Effector memory CD8-positive, alpha-beta T cell (primary cell): ENCODE results near the gene OR5M11.
"Not testable (repeated sequence)": the region's sequence is repeated elsewhere in the genome, so short reads cannot be mapped to it uniquely, and the experiment has no call there.

Experiments
- ATAC-seq: fragments of 150-1000 bp; cut with Tn5 transposase; replicated peaks from 2 replicates; pipeline ENCODE4 v1.10.0; 2021; ENCODE audit warnings: mild to moderate bottlenecking, moderate library complexity
- DNase-seq, 3 experiments: peaks; one replicate each; pipeline ENCODE4 v3.0.0; 2021
- H3K27ac Mint-ChIP-seq, 2 donors: one replicate each; pipeline ENCODE4 v1.8.0; 2022; ENCODE audit warnings: mild to moderate bottlenecking in 2 of 2, mixed read lengths in 2 of 2, moderate library complexity in 2 of 2
- H3K27me3 Mint-ChIP-seq, 2 donors: one replicate each; pipeline ENCODE4 v1.8.0; 2022; ENCODE audit warnings: mixed read lengths in 2 of 2
- H3K36me3 Mint-ChIP-seq: one replicate; pipeline ENCODE4 v1.8.0; 2022; ENCODE audit warnings: mild to moderate bottlenecking, moderate library complexity, mixed read lengths; ENCODE audit not compliant: insufficient read depth
- H3K4me1 Mint-ChIP-seq, 2 donors: one replicate each; pipeline ENCODE4 v1.8.0; 2022; ENCODE audit warnings: low read depth in 2 of 2, mixed read lengths in 2 of 2
- H3K4me3 Mint-ChIP-seq, 2 donors: one replicate each; pipeline ENCODE4 v1.8.0; 2022; ENCODE audit warnings: mild to moderate bottlenecking in 2 of 2, mixed read lengths in 2 of 2, moderate library complexity in 2 of 2
- H3K9me3 Mint-ChIP-seq, 2 donors: one replicate each; pipeline ENCODE4 v1.8.0; 2022; ENCODE audit warnings: mixed read lengths in 2 of 2
- total RNA-seq, 9 experiments: gene quantifications; one replicate each; lab custom pipeline; 2026; lab: John Stamatoyannopoulos, UW

The OR5M11 gene
- 0 to 0.06 (median 0) reads per million in 9 experiments for total RNA-seq

GRCh38 chr11:56543157-56543556 is at the start of gene OR5M11:
Gene OR5M11 (minus strand): TSS chr11:56543257. CDS start chr11:56543257, 0 bp downstream.
- DNase-seq (no peak), ATAC-seq (no peak)
- H3K4me3 Mint-ChIP-seq = no peak within 1 kb of the TSS
- H3K27me3 Mint-ChIP-seq = no peaks in the 10 kb centered on the region
- no peak within 1 kb of the TSS for H3K27ac Mint-ChIP-seq
- H3K36me3 Mint-ChIP-seq = no peaks in the 10 kb centered on the region
- no peaks in the 10 kb centered on the region for H3K4me1 Mint-ChIP-seq
- peaks cover 12 to 18% of the 10 kb centered on the region in 2 donors for H3K9me3 Mint-ChIP-seq

- peaks cover 1 to 12% of the 10 kb centered on the region in 2 donors for H3K9me3 Mint-ChIP-seq
- ATAC-seq, H3K27me3 Mint-ChIP-seq, H3K27ac Mint-ChIP-seq, H3K36me3 Mint-ChIP-seq, DNase-seq, H3K4me3 Mint-ChIP-seq, H3K4me1 Mint-ChIP-seq: not testable (repeated sequence)
These were observed 49.1 kb upstream of the OR5M11 start for GRCh38 chr11:56592088-56592717.

GRCh38 chr11:56577621-56578020 is 34.6 kb upstream of the OR5M11 start, which contains the start of gene OR5M10:
Gene OR5M10 (minus strand): TSS chr11:56577721. CDS start chr11:56577721, 0 bp downstream.
- ATAC-seq = no peak
- H3K36me3 Mint-ChIP-seq = no peaks in the 10 kb centered on the region
- no peak within 1 kb of the TSS for H3K4me3 Mint-ChIP-seq
- H3K9me3 Mint-ChIP-seq = peaks cover 3 to 20% of the 10 kb centered on the region in 2 donors
- H3K4me1 Mint-ChIP-seq = no peaks in the 10 kb centered on the region
- no peak within 1 kb of the TSS for H3K27ac Mint-ChIP-seq
- DNase-seq = no peak
- no peaks in the 10 kb centered on the region for H3K27me3 Mint-ChIP-seq

GRCh38 chr11:56558574-56558973 is 15.5 kb upstream of the OR5M11 start:
- no peaks in the 10 kb centered on the region for H3K36me3 Mint-ChIP-seq
- no peak for ATAC-seq
- no peaks in the 10 kb centered on the region for H3K4me1 Mint-ChIP-seq

GRCh38 chr11:56554691-56555090 is 11.6 kb upstream of the OR5M11 start:
- ATAC-seq, H3K4me3 Mint-ChIP-seq, H3K4me1 Mint-ChIP-seq, H3K9me3 Mint-ChIP-seq, H3K27ac Mint-ChIP-seq, DNase-seq, H3K36me3 Mint-ChIP-seq, H3K27me3 Mint-ChIP-seq: not testable (repeated sequence)

More at GRCh38 chr11:56558574-56558973, 15.5 kb upstream of the OR5M11 start:
- Mint-ChIP-seq H3K9me3 (peaks cover 7 to 13% of the 10 kb centered on the region in 2 donors), H3K27ac (no peak overlapping the region), H3K27me3 (no peaks in the 10 kb centered on the region), H3K4me3 (no peak overlapping the region)
- no peak for DNase-seq

- Mint-ChIP-seq H3K4me3 (no peak overlapping the region), H3K36me3 (no peaks in the 10 kb centered on the region), H3K27me3 (no peaks in the 10 kb centered on the region), H3K4me1 (no peaks in the 10 kb centered on the region), H3K9me3 (peaks cover 5 to 18% of the 10 kb centered on the region in 2 donors), H3K27ac (no peak overlapping the region)
- no peak for ATAC-seq
- no peak for DNase-seq
These were observed 2.5 kb upstream of the OR5M11 start for GRCh38 chr11:56545531-56545930.

GRCh38 chr11:56543739-56544138 is 682 bp upstream of the OR5M11 start:
- Mint-ChIP-seq H3K4me1 (no peaks in the 10 kb centered on the region), H3K4me3 (no peak overlapping the region), H3K27ac (no peak overlapping the region), H3K9me3 (peaks cover 7 to 18% of the 10 kb centered on the region in 2 donors), H3K27me3 (no peaks in the 10 kb centered on the region), H3K36me3 (no peaks in the 10 kb centered on the region)
- DNase-seq (no peak), ATAC-seq (no peak)

GRCh38 chr11:56533054-56533740 is 9.9 kb downstream of the OR5M11 start:
- no peaks in the 10 kb centered on the region for H3K36me3 Mint-ChIP-seq

GRCh38 chr11:56531856-56532255 is 11.2 kb downstream of the OR5M11 start:
- Mint-ChIP-seq H3K27me3 (no peaks in the 10 kb centered on the region), H3K4me1 (no peaks in the 10 kb centered on the region), H3K4me3 (no peak overlapping the region), H3K27ac (no peak overlapping the region), H3K36me3 (no peaks in the 10 kb centered on the region), H3K9me3 (peaks cover 2 to 7% of the 10 kb centered on the region in 2 donors)
- no peak for ATAC-seq
- no peak for DNase-seq

More at GRCh38 chr11:56533054-56533740, 9.9 kb downstream of the OR5M11 start:
- ATAC-seq (no peak), DNase-seq (no peak)
- no peak overlapping the region for H3K4me3 Mint-ChIP-seq
- H3K27ac Mint-ChIP-seq = no peak overlapping the region
- H3K27me3 Mint-ChIP-seq = no peaks in the 10 kb centered on the region
- peaks cover 2 to 7% of the 10 kb centered on the region in 2 donors for H3K9me3 Mint-ChIP-seq
- no peaks in the 10 kb centered on the region for H3K4me1 Mint-ChIP-seq

- no peak overlapping the region for H3K27ac Mint-ChIP-seq
- H3K27me3 Mint-ChIP-seq = no peaks in the 10 kb centered on the region
- DNase-seq (no peak), ATAC-seq (no peak)
- H3K4me1 Mint-ChIP-seq = no peaks in the 10 kb centered on the region
- peaks cover 13 to 18% of the 10 kb centered on the region in 2 donors for H3K9me3 Mint-ChIP-seq
- H3K36me3 Mint-ChIP-seq = no peaks in the 10 kb centered on the region
- H3K4me3 Mint-ChIP-seq = no peak overlapping the region
These were observed 21.0 kb downstream of the OR5M11 start for GRCh38 chr11:56522008-56522407.

- DNase-seq (no peak), ATAC-seq (no peak)
- Mint-ChIP-seq H3K27ac (no peak overlapping the region), H3K4me1 (no peaks in the 10 kb centered on the region), H3K4me3 (no peak overlapping the region), H3K27me3 (no peaks in the 10 kb centered on the region), H3K9me3 (peaks cover 8 to 15% of the 10 kb centered on the region in 2 donors), H3K36me3 (no peaks in the 10 kb centered on the region)
These were observed 29.8 kb downstream of the OR5M11 start for GRCh38 chr11:56513280-56513679.

- Mint-ChIP-seq H3K27ac (no peak overlapping the region), H3K27me3 (no peaks in the 10 kb centered on the region), H3K4me3 (no peak overlapping the region), H3K9me3 (peaks cover 9 to 15% of the 10 kb centered on the region in 2 donors), H3K4me1 (no peaks in the 10 kb centered on the region), H3K36me3 (no peaks in the 10 kb centered on the region)
- no peak for DNase-seq
- no peak for ATAC-seq
These were observed 33.6 kb downstream of the OR5M11 start for GRCh38 chr11:56509439-56509838.

GRCh38 chr11:56497010-56497409 is 46.0 kb downstream of the OR5M11 start:
- ATAC-seq (no peak), DNase-seq (no peak)
- Mint-ChIP-seq H3K9me3 (peaks cover 7 to 19% of the 10 kb centered on the region in 2 donors), H3K4me1 (no peaks in the 10 kb centered on the region), H3K36me3 (no peaks in the 10 kb centered on the region), H3K27ac (no peak overlapping the region), H3K27me3 (no peaks in the 10 kb centered on the region), H3K4me3 (no peak overlapping the region)

GRCh38 chr11:56495117-56495516 is 47.9 kb downstream of the OR5M11 start:
- Mint-ChIP-seq H3K4me1 (no peaks in the 10 kb centered on the region), H3K4me3 (no peak overlapping the region), H3K27ac (no peak overlapping the region), H3K27me3 (no peaks in the 10 kb centered on the region), H3K36me3 (no peaks in the 10 kb centered on the region), H3K9me3 (peaks cover 5 to 17% of the 10 kb centered on the region in 2 donors)
- no peak for ATAC-seq
- no peak for DNase-seq
